GM12864 (cell line): ENCODE data around the gene GDPD2.

Experiments used
- DNase-seq: peaks from one replicate; pipeline ENCODE4 v3.0.0-alpha.2; 2011; ENCODE audit warnings: low read depth
- H3K4me3 ChIP-seq: 2 replicates; pipeline ENCODE4 v1.5.1; 2011; ENCODE audit warnings: mild to moderate bottlenecking, low read depth, low read length, control low read depth
- TF ChIP-seq, protein P1 (sequence below): IDR thresholded peaks from 2 replicates; pipeline ENCODE4 v1.5.1; 2011; ENCODE audit warnings: low read depth, mild to moderate bottlenecking, moderate library complexity, low read length, control low read depth, inconsistent platforms; ENCODE audit errors: missing control alignments

The GDPD2 gene

DNA sequence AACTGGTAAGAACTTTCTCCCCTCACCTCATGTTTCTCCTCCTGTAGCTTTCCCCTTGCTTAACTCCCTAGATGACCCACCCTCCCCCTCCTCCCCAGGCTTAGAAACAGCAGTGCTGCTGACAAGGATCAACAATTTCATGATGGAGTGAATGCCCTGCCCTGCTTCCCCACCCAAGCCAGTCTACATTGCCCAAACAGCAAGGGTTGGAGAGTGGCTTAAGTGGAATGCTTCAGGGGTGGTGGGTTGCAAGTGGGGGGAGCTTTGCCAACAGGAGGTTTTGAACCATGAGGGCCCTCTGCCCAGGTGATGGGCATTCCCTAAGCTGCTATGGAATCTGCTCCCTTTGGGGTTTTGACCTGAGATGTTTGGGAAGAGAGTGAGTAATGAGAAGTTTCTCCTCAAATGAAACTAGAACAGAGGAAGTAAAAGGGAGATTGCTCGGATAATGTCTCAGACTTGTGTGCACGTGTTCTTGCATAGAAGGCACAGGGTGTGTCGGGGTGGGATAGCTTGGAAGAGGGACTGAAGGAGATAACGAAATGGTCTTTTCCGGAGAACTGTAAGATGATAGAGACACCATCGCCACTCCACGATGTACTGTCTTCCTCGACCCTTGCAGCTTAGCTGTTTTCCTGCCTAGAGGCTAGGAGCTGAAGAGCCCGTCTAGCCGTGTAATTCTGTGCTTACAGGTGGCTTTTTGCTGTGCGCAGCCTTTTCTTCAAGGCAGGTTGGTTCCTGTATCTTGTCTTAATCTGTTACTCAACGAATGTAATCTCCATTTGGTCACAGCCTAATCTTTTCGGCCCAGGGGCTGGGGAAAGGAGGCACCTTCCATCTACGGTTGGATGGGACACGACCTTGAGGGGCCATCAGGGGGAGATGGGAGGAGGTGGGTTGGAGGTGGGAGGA, 10.1 kb downstream of the GDPD2 start:
- TF ChIP-seq, protein P1, sequence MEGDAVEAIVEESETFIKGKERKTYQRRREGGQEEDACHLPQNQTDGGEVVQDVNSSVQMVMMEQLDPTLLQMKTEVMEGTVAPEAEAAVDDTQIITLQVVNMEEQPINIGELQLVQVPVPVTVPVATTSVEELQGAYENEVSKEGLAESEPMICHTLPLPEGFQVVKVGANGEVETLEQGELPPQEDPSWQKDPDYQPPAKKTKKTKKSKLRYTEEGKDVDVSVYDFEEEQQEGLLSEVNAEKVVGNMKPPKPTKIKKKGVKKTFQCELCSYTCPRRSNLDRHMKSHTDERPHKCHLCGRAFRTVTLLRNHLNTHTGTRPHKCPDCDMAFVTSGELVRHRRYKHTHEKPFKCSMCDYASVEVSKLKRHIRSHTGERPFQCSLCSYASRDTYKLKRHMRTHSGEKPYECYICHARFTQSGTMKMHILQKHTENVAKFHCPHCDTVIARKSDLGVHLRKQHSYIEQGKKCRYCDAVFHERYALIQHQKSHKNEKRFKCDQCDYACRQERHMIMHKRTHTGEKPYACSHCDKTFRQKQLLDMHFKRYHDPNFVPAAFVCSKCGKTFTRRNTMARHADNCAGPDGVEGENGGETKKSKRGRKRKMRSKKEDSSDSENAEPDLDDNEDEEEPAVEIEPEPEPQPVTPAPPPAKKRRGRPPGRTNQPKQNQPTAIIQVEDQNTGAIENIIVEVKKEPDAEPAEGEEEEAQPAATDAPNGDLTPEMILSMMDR: no peak
- DNase-seq: no peak
- H3K4me3 ChIP-seq: peak overlapping the region; percentile 78

- TF ChIP-seq, protein P1: peak; percentile 67
- H3K4me3 ChIP-seq: peak overlapping the region; percentile 78
- no peak for DNase-seq
Observed at GRCh38 chrX:70433848-70434351, 10.8 kb downstream of the GDPD2 start.

- H3K4me3 ChIP-seq: peak overlapping the region; percentile 78
- DNase-seq: no peak
- TF ChIP-seq, protein P1: no peak
Observed at GRCh38 chrX:70434352-70434866, 11.3 kb downstream of the GDPD2 start.

DNA sequence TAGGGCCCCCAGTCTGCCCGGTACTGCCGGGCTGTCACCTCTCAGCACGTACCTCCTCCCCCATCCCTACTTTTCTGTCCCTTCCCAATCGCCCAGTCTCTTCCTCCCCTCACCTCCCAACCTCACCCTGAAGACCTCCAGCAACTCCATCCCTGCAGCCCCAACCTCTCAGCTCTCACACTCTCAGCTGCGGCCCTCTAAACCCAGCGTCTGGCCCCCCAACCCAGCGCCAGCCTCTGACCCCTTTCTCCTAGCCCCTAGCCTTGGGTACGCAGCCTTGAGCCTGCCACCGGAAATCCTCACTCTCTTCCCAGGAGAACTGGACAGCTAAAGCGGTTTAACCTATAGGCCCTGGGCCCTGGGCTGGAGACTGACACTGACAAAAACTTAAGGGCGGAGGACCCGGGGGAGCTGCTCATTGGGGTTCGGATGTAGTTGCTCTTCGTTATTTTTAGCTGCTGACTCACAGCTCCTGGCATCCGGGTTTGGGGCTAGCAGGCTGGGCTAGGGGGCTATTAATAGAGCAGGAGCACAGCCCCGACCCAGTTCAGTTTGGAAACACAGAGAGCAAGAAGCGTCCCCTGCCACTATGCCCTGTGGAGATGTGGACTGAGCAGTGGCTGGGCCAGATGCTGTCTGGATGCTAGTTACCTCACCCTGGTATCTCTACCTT, 11.9 kb downstream of the GDPD2 start:
- no peak for DNase-seq
- H3K4me3 ChIP-seq: peak overlapping the region; percentile 78
- TF ChIP-seq, protein P1: no peak

GRCh38 chrX:70436343-70436742, 13.2 kb downstream of the GDPD2 start:
- TF ChIP-seq, protein P1: peak; percentile 29
- no peak for DNase-seq
- H3K4me3 ChIP-seq: no peak overlapping the region

- DNase-seq: no peak
- TF ChIP-seq, protein P1: no peak
- no peak overlapping the region for H3K4me3 ChIP-seq
Observed at GRCh38 chrX:70437011-70437410, 13.9 kb downstream of the GDPD2 start.
